Caco-2 (cell line): ENCODE data around the gene SKP1. TPM values are rescaled to one million over a fixed set of nuclear protein-coding genes. Genes with fewer than 3 reads are reported as not detected.

Source experiments
- BruUV-seq: library from RNA; stranded (reverse); fragments of 400-500 nt; replicated peaks from 2 replicates; lab custom pipeline; 2021; lab: Mats Ljungman, UMichigan
- CTCF ChIA-PET: fragments of 300-600 bp; sonication (Branson Sonifier 250); formaldehyde crosslinking; loops from one replicate; lab custom pipeline; 2022; ENCODE audit warnings: antibody characterized with exemption; lab: Charles Lee
- POLR2A ChIA-PET: fragments of 300-600 bp; sonication (Branson Sonifier 250); formaldehyde crosslinking; loops from one replicate; lab custom pipeline; 2022; ENCODE audit warnings: antibody characterized with exemption; lab: Charles Lee
- DNase-seq, 2 experiments: peaks; one replicate each; pipeline versions ENCODE4 v3.0.0 to v3.0.0-alpha.2; 2020 to 2022
- H3K27me3 ChIP-seq: replicated peaks from 2 replicates; pipeline ENCODE4 v1.6.0; 2011; ENCODE audit warnings: low read length; ENCODE audit not compliant: control insufficient read depth, insufficient read depth
- H3K36me3 ChIP-seq: 2 replicates; pipeline ENCODE4 v1.5.1; 2011; ENCODE audit warnings: low read length; ENCODE audit not compliant: control insufficient read depth, insufficient read depth
- H3K4me1 ChIP-seq: fragments of 250-450 bp; sonication (Bioruptor Pico); 2 replicates; pipeline ENCODE4 v1.5.1; 2020; ENCODE audit warnings: mild to moderate bottlenecking
- H3K4me3 ChIP-seq: 2 replicates; pipeline ENCODE4 v1.5.1; 2011; ENCODE audit warnings: low read depth, mild to moderate bottlenecking, control low read depth, low read length
- H3K9me3 ChIP-seq: fragments of 250-450 bp; sonication (Bioruptor Pico); 2 replicates; pipeline ENCODE4 v1.5.1; 2020; ENCODE audit warnings: mild to moderate bottlenecking, moderate library complexity
- H3K27ac Mint-ChIP-seq: one replicate; pipeline ENCODE4 v1.8.0; 2022; ENCODE audit warnings: mixed read lengths; ENCODE audit not compliant: unreplicated experiment
- H3K27me3 Mint-ChIP-seq: one replicate; pipeline ENCODE4 v1.8.0; 2022; ENCODE audit warnings: mixed read lengths; ENCODE audit not compliant: insufficient read depth, unreplicated experiment
- H3K36me3 Mint-ChIP-seq: one replicate; pipeline ENCODE4 v1.8.0; 2022; ENCODE audit warnings: mild to moderate bottlenecking, mixed read lengths; ENCODE audit not compliant: insufficient read depth, unreplicated experiment
- H3K4me1 Mint-ChIP-seq: one replicate; pipeline ENCODE4 v1.8.0; 2022; ENCODE audit warnings: low read depth, mixed read lengths; ENCODE audit not compliant: unreplicated experiment
- H3K4me3 Mint-ChIP-seq: one replicate; pipeline ENCODE4 v1.8.0; 2022; ENCODE audit warnings: mild to moderate bottlenecking, moderate library complexity, mixed read lengths; ENCODE audit not compliant: unreplicated experiment
- H3K9me3 Mint-ChIP-seq: one replicate; pipeline ENCODE4 v1.8.0; 2022; ENCODE audit warnings: mixed read lengths; ENCODE audit not compliant: unreplicated experiment
- intact Hi-C: fragments of 100-400 bp; cut with micrococcal nuclease; formaldehyde crosslinking; loops from one replicate; pipeline ENCODE4 v1.10.0; 2022; ENCODE audit not compliant: unreplicated experiment
- total RNA-seq: library from RNA; stranded (reverse); gene quantifications from 2 replicates; pipeline ENCODE4 v1.2.3, GENCODE V29; 2022
- TF ChIP-seq, protein P1 (sequence below), 2 experiments: fragments of 200-600 bp in 1 of 2; IDR thresholded peaks; 1 replicate in 1 of 2; 2 replicates in 1 of 2; pipeline versions ENCODE4 v1.5.1 to v1.8.0; 2011 to 2022; ENCODE audit warnings: antibody characterized with exemption in 1 of 2, control low read depth in 1 of 2, inconsistent platforms in 1 of 2, low read depth in 1 of 2, low read length in 1 of 2, mild to moderate bottlenecking in 1 of 2, moderate library complexity in 1 of 2; ENCODE audit not compliant: insufficient read depth in 1 of 2, severe bottlenecking in 1 of 2, unreplicated experiment in 1 of 2

SKP1 gene
- total RNA-seq, 1 experiment from 2014 or later, result 365 TPM

DNA sequence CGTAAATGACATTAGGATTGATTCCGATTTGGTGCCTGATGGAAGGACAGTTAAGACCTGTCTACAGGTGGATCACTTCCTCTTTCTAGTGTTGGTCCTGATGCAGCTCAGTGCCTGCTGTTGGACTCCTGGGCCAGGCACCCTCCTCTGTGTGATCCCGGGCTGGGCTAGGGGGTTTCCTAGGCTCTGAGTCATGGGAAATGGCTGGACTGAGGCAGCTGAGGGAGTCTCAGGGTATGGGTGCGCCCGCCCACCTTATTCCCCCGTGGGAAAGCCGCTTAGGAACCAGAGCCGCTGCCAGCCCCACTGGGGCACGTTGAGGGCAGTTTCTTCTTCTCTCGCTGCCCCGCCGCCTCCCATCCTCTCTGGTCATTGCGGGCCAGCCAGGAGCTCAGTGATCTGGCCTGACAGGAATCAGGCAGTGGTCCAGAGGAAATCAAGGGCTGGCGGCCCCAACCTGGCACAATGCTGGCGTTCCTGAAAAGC, 49.3 kb downstream of the SKP1 start:
- H3K4me3 ChIP-seq, result no peak overlapping the region
- intact Hi-C loops, result no loop called here
- TF ChIP-seq, protein P1, sequence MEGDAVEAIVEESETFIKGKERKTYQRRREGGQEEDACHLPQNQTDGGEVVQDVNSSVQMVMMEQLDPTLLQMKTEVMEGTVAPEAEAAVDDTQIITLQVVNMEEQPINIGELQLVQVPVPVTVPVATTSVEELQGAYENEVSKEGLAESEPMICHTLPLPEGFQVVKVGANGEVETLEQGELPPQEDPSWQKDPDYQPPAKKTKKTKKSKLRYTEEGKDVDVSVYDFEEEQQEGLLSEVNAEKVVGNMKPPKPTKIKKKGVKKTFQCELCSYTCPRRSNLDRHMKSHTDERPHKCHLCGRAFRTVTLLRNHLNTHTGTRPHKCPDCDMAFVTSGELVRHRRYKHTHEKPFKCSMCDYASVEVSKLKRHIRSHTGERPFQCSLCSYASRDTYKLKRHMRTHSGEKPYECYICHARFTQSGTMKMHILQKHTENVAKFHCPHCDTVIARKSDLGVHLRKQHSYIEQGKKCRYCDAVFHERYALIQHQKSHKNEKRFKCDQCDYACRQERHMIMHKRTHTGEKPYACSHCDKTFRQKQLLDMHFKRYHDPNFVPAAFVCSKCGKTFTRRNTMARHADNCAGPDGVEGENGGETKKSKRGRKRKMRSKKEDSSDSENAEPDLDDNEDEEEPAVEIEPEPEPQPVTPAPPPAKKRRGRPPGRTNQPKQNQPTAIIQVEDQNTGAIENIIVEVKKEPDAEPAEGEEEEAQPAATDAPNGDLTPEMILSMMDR (IDR thresholded peaks at IDR 0.05; ENCODE audit: insufficient read depth in 1 of 2, low read depth in 1 of 2, low read length in 1 of 2, severe bottlenecking in 1 of 2, unreplicated experiment in 1 of 2), result no peak
- H3K36me3 Mint-ChIP-seq, result peaks cover 5% of the 10 kb centered on the region
- H3K4me3 Mint-ChIP-seq, result no peak overlapping the region
- H3K9me3 Mint-ChIP-seq, result no peaks in the 10 kb centered on the region
- no peaks in the 10 kb centered on the region for H3K4me1 ChIP-seq
- no peak for DNase-seq
- BruUV-seq, result no TSS peak
- no peak overlapping the region for H3K27ac Mint-ChIP-seq
- no peaks in the 10 kb centered on the region for H3K4me1 Mint-ChIP-seq
- no peaks in the 10 kb centered on the region for H3K9me3 ChIP-seq
- H3K36me3 ChIP-seq, result 0 out of 2 replicates have a peak, but pooled peaks cover 2% of the 10 kb centered on the region
- no peaks in the 10 kb centered on the region for H3K27me3 Mint-ChIP-seq
- POLR2A ChIA-PET, result no interaction called here
- CTCF ChIA-PET, result interaction anchor here (0.6 to 1.1 kb wide), 3 partner anchors 13 to 88 kb away, joined by 3 to 5 read pairs (median 4); no protein-coding TSS in a partner anchor
- H3K27me3 ChIP-seq, result no peaks in the 10 kb centered on the region

DNA sequence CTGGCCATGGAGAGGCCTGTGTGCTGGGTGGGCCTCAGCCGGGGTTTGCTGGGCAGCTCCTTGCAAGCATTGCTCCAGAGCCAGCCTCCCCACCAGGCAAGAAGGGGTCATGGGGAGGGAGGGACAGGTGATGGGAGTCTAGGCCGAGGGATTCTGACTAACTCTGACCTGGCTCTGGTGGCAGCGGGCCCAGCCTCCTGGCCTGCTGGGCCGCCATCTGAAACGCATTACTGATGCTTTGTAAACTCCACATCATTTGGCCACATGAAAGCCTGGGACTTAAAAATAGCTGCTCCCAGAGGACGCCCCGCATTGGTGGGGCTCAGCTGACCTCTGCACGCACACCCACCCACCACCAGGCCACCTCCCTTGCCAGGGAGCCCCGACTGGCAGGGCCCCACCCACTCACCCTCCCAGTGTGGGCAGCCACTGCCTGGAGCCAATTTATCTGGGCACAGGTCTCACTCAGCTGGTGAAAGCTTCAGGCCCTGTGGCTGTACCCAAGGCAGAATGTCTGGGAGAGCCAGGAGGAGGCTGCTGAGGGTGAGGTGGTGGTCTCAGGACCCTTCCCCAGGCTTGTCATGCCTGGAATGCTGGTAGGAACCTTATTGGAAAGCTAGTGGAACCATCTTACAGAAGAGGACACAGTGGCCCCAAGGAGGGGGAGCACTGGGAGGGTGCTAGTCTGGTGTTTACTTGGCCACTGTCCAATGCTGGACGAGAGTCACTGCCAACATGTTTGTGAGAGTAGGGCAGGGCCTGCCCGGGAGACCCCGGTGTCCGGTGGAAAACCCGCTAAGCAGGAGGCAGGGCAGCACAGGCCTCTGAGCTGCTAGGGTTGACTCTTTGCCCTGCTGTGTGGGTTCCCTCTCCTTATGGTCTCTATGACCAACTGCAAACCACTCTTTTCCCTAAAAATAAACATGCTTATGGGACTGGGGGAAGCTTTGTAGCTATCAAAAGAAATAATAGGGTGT, 51.4 kb downstream of the SKP1 start:
- TF ChIP-seq, protein P1 (IDR thresholded peaks at IDR 0.05; ENCODE audit: insufficient read depth in 1 of 2, low read depth in 1 of 2, low read length in 1 of 2, severe bottlenecking in 1 of 2, unreplicated experiment in 1 of 2), result no peak
- no TSS peak for BruUV-seq
- Histone ChIP-seq H3K9me3 (no peaks in the 10 kb centered on the region), H3K36me3 (no peaks in the 10 kb centered on the region), H3K4me1 (no peaks in the 10 kb centered on the region), H3K27me3 (no peaks in the 10 kb centered on the region), H3K4me3 (no peak overlapping the region)
- H3K27ac Mint-ChIP-seq, result no peak overlapping the region
- no peak for DNase-seq
- H3K36me3 Mint-ChIP-seq, result peaks cover 5% of the 10 kb centered on the region
- no peaks in the 10 kb centered on the region for H3K27me3 Mint-ChIP-seq
- H3K9me3 Mint-ChIP-seq, result no peaks in the 10 kb centered on the region
- H3K4me3 Mint-ChIP-seq, result no peak overlapping the region
- CTCF ChIA-PET, result interaction anchor here (0.6 to 1.4 kb wide), 3 partner anchors 22 to 86 kb away, joined by 3 read pairs; no protein-coding TSS in a partner anchor
- POLR2A ChIA-PET, result interaction anchor here (0.7 kb wide), 1 partner anchor 1216 kb away, joined by 11 read pairs; no protein-coding TSS in a partner anchor
- intact Hi-C loops, result no loop called here
- H3K4me1 Mint-ChIP-seq, result no peaks in the 10 kb centered on the region

DNA sequence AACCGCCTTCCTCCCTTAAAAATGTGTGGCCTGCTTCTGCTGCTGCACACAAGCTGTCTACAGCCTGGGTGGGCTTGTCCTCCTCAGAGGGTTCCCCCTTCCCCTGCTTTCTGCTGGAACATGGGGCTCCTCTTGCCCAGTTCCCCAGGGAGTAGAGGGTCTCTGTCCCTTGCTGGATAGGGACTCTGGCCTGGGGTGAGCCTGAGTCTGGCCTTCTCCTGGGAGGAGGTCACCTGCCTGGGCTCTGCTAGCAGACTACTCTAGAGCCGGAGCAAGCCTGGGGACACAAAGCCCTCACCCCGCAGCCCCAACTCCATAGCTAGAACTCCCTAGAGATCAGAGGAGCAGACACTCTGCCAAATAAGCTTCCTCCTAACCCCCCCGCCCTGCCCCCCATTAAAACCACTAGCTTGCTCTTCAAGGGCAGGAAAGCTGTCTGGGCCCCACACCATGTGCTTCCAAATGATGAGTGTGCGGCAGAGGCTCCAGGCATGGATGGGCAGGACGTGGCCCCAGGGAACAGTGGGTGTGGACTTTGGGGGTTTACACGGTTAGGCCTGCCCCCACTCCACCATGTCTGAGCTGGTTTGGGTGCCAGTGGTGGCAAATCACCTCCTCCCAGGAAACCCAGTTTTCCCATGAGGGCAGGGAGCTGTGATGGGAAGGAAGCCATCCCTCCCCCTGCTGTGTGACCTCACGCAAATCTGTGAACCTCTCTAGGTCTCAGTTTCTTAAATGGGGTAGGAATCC, 52.3 kb downstream of the SKP1 start:
- no peak overlapping the region for H3K4me3 ChIP-seq
- Mint-ChIP-seq H3K27me3 (no peaks in the 10 kb centered on the region), H3K4me1 (no peaks in the 10 kb centered on the region), H3K9me3 (no peaks in the 10 kb centered on the region), H3K4me3 (no peak overlapping the region), H3K27ac (no peak overlapping the region), H3K36me3 (peaks cover 5% of the 10 kb centered on the region)
- ChIA-PET POLR2A (interaction anchor here (0.7 kb wide), 1 partner anchor 1216 kb away, joined by 11 read pairs; no protein-coding TSS in a partner anchor), CTCF (interaction anchor here (0.6 to 1.4 kb wide), 2 partner anchors 22 to 70 kb away, joined by 3 read pairs; no protein-coding TSS in a partner anchor)
- H3K4me1 ChIP-seq, result no peaks in the 10 kb centered on the region
- H3K9me3 ChIP-seq, result no peaks in the 10 kb centered on the region
- TF ChIP-seq, protein P1 (IDR thresholded peaks at IDR 0.05; ENCODE audit: insufficient read depth in 1 of 2, low read depth in 1 of 2, low read length in 1 of 2, severe bottlenecking in 1 of 2, unreplicated experiment in 1 of 2), result no peak
- no peak for DNase-seq
- no peaks in the 10 kb centered on the region for H3K27me3 ChIP-seq
- intact Hi-C loops, result no loop called here
- H3K36me3 ChIP-seq, result no peaks in the 10 kb centered on the region
- BruUV-seq, result no TSS peak
